ENCODE data around the gene ISG20L2.
A peak's percentile ranks its signal among the peaks of the same experiment; 100 is the strongest.

Gene ISG20L2

GRCh38 chr1:156706657-156707416 lies 21.7 kb downstream of the ISG20L2 start:
- no peak for DNase-seq (ENCODE audit: low spot score)

- no peak for DNase-seq (ENCODE audit: low spot score)
Measured at GRCh38 chr1:156705918-156706656, 22.5 kb downstream of the ISG20L2 start.

DNA sequence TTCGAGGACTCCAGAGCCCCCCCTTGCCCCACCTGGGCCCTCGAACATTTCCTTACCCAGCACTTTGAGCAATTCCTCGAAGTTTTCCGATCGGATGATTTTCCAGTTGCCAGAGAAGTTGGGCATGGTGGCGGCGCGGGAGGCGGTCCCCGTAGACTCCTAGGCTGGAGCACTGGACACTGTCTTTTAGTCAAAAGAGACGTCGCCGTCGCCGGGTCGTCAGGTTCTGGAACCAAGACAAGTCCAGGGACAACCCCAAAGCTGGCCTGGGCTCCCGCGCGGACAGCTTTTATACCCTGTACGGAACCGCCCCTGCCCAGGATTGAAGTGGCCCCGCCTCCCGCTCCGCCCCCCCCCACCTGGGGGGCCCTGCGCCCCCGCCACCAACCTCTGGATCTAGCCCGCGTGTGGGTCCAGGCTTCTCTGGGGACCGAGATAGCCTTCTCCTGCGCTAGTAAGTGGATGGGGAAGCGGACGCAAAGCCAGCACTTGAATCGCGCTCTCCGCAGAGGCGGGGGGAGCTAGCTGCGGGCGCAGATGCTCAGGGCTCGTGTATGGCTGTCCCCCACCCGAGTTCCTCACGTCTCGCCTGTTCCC lies 23.1 kb downstream of the ISG20L2 start, which contains the start of gene CRABP2:
Gene CRABP2, minus strand, starts transcription at position 263 of the 597 bp plus-strand sequence. Its CDS starts 137 bp downstream, at position 126.
- DNase-seq (ENCODE audit: low spot score): no peak

DNA sequence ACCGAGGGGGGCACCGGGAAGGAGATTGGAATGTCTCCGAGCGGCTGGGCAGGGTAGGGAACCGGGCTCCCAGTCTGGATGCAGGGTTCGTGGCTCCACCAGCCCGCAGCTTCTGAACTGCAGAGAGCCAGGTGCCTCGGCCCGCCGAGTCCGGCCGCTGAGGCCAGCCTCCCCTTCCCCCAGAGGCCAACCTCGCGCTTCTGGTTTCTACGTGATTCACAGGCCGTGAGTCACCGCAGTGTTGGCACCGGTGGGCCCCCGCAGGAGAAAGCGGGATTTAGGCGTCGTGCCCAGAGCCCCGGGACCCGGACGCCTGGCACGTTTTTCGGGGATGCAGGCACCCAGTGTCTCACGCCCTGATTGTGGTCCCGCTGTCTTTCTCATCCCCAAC lies 23.6 kb downstream of the ISG20L2 start:
- no peak for DNase-seq (ENCODE audit: low spot score)

DNA sequence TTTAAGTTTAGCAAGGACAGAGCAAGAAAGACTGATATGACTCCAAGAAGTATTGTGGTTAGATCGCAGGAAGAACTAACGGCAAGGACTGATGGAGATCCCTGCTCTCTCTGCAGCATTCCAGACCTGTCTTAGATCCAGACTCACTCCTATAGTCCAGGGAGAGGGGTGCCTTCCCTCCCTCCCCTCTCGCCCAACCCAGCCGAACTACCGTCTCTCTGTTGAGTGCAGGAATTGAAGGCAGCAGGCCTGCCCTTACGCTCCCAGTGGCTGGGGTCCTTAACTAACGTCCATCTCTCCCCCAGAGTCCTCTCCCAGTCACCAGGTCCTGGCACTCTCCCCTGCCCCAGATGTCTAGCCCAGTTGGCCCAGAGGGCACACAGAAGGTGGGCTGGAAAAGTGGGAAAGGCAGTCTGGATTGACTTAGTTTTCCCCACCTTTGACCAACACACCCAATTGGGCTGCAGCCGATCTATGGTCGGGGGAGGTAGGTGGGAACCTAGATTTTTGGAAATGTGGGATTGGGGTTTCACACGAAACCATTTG lies 24.3 kb downstream of the ISG20L2 start:
- no peak for DNase-seq (ENCODE audit: low spot score)

DNA sequence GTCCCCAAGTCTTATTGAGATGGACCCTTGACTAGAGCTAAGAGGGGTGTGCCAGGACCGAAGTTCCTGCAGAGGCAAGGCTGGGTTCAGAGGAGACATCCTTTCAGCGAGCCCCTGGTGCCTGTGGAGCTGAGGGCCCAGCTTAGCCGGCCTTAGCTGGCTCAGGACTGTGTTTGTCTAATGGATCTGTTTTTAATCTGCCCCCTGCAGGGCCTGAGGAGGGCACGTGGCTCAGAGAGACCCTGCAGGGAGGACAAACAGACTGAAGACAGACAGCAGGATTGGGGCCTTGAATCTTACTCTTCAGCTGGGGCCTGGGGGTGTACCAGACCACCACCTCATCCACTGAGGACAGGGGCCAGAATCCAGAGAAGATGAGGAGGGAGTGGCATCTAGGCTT lies 24.8 kb downstream of the ISG20L2 start:
- no peak for DNase-seq (ENCODE audit: low spot score)

- no peak for DNase-seq (ENCODE audit: low spot score)
Measured at GRCh38 chr1:156703336-156703735, 25.2 kb downstream of the ISG20L2 start.

GRCh38 chr1:156700736-156701531 lies 27.6 kb downstream of the ISG20L2 start:
- DNase-seq (ENCODE audit: low spot score): no peak

GRCh38 chr1:156698995-156699394 lies 29.6 kb downstream of the ISG20L2 start:
- DNase-seq (ENCODE audit: low spot score): no peak

- DNase-seq (ENCODE audit: low spot score): no peak
Measured at GRCh38 chr1:156697481-156697880, 31.1 kb downstream of the ISG20L2 start.

- no peak for DNase-seq (ENCODE audit: low spot score)
Measured at GRCh38 chr1:156696755-156697154, 31.8 kb downstream of the ISG20L2 start.

GRCh38 chr1:156694690-156694962 lies 33.9 kb downstream of the ISG20L2 start:
- no peak for DNase-seq (ENCODE audit: low spot score)

GRCh38 chr1:156693848-156694689 lies 34.5 kb downstream of the ISG20L2 start:
- DNase-seq (ENCODE audit: low spot score): no peak

GRCh38 chr1:156692925-156693847 lies 35.4 kb downstream of the ISG20L2 start:
- DNase-seq (ENCODE audit: low spot score): no peak

- no peak for DNase-seq (ENCODE audit: low spot score)
Measured at GRCh38 chr1:156692441-156692924, 36.1 kb downstream of the ISG20L2 start.

GRCh38 chr1:156691665-156692440 lies 36.7 kb downstream of the ISG20L2 start:
- peak; percentile 23 for DNase-seq (ENCODE audit: low spot score)

- DNase-seq (ENCODE audit: low spot score): no peak
Measured at GRCh38 chr1:156691191-156691590, 37.4 kb downstream of the ISG20L2 start.

DNA sequence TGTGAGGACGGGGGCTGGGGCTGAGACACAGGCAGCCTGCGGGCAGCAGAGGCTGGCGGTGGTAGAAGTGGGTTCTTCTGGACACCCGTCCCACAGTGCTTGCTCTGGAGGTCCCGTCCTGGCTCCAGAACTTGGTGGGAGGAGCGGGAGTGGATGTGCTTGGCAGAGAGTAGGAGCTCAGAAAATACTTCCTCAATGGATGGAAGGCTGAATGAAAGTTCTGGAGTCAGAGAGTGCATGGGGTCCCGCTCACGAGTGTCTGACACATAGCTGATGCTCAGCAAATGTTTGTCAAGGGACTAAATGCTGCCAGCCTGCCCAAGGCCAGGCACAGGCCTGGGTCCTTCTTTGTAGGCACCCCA lies 37.9 kb downstream of the ISG20L2 start:
- no peak for DNase-seq (ENCODE audit: low spot score)

Data from LoVo (cell line).